GM12874 (cell line): ENCODE results near the gene HSPB9.

ENCODE experiments used
- TF ChIP-seq, protein P1 (sequence below): IDR thresholded peaks from 2 replicates; pipeline ENCODE4 v1.5.1; 2011; ENCODE audit warnings: low read depth, mild to moderate bottlenecking, control low read depth, low read length, moderate library complexity; ENCODE audit not compliant: insufficient read depth

HSPB9 gene, protein sequence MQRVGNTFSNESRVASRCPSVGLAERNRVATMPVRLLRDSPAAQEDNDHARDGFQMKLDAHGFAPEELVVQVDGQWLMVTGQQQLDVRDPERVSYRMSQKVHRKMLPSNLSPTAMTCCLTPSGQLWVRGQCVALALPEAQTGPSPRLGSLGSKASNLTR

DNA sequence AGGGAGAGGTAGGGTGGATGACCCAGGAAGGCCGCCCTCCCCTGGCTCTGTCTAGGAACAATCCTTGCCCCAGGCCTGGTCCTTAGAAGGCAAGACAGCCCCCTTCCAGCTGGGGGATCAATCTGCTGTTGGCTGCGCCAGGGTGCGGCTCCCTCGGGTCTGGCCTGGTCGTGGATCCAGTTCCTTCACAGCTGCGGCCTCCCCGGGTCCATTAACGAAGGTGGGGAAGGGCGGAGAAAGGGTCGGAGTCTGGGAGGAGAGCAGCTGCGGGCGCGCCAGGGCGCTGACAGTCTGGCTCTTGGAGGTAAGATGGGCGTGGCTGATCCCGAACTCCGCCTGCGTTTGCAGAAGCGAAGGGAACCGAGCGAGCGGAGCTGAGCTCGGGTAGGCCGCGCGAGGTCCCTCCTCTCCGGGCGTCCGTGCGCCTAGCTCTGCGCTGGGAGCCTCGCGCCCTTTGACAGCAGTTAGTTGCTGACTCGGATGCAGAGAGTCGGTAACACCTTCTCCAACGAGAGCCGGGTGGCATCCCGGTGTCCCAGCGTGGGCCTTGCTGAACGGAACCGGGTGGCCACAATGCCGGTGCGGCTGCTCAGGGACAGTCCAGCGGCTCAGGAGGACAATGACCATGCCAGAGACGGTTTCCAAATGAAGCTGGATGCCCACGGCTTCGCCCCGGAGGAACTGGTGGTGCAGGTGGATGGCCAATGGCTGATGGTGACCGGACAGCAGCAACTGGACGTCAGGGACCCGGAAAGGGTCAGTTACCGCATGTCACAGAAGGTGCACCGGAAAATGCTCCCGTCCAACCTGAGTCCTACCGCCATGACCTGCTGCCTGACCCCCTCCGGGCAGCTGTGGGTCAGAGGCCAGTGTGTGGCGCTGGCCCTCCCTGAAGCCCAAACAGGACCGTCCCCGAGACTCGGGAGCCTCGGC, at the start of gene HSPB9:
Gene HSPB9, plus strand, starts transcription at position 434 of the 933 bp plus-strand sequence. Its CDS starts 47 bp downstream, at position 481.
- TF ChIP-seq, protein P1, sequence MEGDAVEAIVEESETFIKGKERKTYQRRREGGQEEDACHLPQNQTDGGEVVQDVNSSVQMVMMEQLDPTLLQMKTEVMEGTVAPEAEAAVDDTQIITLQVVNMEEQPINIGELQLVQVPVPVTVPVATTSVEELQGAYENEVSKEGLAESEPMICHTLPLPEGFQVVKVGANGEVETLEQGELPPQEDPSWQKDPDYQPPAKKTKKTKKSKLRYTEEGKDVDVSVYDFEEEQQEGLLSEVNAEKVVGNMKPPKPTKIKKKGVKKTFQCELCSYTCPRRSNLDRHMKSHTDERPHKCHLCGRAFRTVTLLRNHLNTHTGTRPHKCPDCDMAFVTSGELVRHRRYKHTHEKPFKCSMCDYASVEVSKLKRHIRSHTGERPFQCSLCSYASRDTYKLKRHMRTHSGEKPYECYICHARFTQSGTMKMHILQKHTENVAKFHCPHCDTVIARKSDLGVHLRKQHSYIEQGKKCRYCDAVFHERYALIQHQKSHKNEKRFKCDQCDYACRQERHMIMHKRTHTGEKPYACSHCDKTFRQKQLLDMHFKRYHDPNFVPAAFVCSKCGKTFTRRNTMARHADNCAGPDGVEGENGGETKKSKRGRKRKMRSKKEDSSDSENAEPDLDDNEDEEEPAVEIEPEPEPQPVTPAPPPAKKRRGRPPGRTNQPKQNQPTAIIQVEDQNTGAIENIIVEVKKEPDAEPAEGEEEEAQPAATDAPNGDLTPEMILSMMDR: no peak

DNA sequence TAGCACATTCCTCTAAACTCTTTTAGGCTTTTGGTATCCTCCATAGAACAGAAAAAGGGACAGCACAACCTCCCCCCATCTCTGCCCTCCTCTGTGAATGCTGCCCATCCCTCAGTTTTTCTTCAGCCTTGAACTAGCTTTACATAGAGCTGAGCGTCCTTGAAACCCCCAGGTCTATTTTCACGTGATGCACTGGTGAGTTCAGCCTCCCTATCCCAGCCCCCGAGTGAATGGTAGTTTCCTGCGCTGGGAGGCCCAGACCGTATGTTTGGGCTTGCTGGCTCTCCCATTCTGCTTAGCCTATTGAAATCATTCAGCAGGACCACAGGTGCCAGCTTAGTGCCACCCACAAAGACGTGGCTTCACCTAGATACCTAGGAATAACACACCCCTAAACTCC, 46.8 kb upstream of the HSPB9 start:
- TF ChIP-seq, protein P1: no peak

DNA sequence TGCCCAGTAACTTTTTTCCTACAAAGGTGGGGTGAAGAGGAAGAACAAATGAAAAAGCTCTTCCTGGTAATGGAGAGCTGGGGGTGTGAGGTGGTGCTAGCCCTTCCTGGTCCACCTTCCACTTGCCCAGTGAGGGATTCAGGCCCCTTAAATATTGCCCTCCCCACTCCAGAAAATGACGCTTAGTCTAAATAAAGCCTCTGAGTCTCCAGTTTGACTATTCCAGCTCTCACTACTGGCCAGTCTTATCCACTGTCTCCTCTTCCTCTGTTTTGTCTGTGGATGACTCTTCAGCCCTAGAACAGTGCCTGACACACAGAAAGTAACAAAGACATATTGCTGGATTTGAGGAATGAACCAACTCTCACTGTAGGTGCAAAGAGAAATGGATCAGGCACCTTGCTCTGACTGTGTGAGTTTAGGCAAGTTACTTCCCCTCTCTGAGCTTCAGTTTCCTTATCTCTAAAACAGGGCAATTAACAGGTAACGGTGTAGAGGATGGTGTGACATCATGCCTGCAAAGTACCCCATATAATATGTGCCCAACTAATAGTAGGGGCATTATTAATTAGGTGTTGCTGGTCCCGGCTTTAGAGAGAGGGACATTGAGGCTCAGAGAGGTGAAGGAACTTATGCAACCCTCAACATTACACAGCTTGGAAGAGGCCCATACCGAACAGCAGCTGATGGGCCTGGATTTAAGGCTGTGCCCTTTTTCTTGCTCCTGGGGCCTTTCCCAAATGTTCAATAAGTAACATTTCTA, 45.6 kb upstream of the HSPB9 start:
- TF ChIP-seq, protein P1: no peak

DNA sequence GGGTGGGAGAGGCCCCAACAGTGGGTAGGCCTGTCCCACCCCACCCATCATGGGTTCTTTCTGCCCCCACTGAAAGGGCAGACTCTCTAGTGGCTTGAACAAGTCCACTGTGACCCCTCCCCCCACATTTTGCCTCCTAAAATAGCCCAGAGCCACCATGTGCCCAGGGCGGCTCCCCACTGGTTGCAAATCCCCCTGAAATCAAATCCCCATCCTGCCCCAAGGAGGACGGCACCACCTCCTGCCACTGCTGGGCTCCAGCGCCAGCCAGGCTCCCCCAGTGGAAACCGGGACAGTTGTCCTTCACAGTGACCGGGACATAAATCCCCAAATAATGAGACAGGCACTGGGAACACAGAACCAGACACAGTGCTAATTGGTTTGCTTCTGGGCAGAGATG, 44.8 kb upstream of the HSPB9 start:
- TF ChIP-seq, protein P1: no peak

DNA sequence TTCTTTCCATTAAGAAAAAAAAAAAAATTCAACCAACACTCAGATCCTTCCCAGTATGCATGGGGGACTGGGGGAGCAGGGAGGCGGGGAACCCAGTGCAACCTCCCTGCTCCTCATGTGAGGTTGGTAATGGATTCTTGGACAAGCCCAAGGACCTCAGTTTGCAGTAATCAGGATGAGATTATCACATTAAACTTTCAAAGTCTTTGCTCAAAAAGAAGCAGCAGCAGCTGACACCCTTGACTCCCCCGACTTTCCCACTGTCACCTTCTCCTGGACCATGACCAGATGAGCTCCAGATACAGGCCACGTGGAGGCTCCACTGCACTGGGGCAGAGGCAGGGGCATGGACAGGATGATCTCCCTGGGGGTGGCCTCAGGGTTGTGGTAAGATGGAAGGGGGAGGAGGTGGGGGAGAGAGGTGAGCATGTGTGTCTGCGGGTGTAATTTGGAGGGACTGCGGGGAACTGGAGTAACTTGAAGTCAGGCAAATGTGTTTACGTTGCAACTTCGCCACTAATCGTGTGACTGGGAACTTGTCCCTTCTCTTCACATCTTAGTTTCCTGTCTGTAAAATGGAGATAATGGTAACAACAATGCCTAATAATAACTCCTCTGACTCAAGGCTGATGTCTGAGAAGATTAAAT, 44.1 kb upstream of the HSPB9 start:
- TF ChIP-seq, protein P1: no peak

DNA sequence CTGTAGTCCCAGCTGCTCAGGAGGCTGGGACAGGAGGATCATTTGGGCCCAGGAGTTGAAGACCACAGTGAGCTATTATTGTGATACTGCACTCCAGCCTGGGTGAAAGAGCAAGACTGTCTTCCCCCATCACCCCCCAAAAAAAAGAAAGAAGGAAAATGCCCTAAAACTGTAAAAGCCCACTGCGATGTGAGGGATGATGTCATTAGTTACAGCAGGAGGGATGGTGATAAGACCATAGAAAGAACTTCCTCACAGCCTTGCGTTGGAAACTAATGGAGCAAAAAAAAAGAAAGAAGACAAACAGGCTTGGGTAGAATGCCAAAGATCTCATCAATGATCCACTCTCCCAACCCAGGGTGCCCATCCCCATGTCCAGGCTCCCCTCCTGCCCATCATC, 43.1 kb upstream of the HSPB9 start:
- TF ChIP-seq, protein P1: no peak
